Measurements from ENCODE around the gene GRXCR2.
"Not testable (repeated sequence)": the region's sequence is repeated elsewhere in the genome, so short reads cannot be mapped to it uniquely, and the experiment has no call there.

Gene GRXCR2

GRCh38 chr5:145912019-145912418, 39.2 kb upstream of the GRXCR2 start:
- Histone ChIP-seq H3K27ac (ENCODE audit: low read depth, low read length) (no peak overlapping the region), H3K4me1 (ENCODE audit: control insufficient read depth, insufficient read depth, low read length, unreplicated experiment) (peaks cover 1% of the 10 kb centered on the region), H3K4me3 (ENCODE audit: low read depth, low read length) (no peak overlapping the region), H3K27me3 (ENCODE audit: insufficient read depth, low read length) (0 out of 2 replicates have a peak, but pooled peaks cover 6% of the 10 kb centered on the region), H2AFZ (ENCODE audit: low read length, unreplicated experiment) (no peak overlapping the region), H3K79me2 (ENCODE audit: control insufficient read depth, insufficient read depth, low read length, unreplicated experiment) (no peaks in the 10 kb centered on the region), H3K36me3 (ENCODE audit: insufficient read depth, low read length) (no peaks in the 10 kb centered on the region)

- no peak overlapping the region for H3K27ac ChIP-seq (ENCODE audit: low read depth, low read length)
- H3K27me3 ChIP-seq (ENCODE audit: insufficient read depth, low read length), result 0 out of 2 replicates have a peak, but pooled peaks cover 6% of the 10 kb centered on the region
- no peaks in the 10 kb centered on the region for H3K79me2 ChIP-seq (ENCODE audit: control insufficient read depth, insufficient read depth, low read length, unreplicated experiment)
- no peak overlapping the region for H2AFZ ChIP-seq (ENCODE audit: low read length, unreplicated experiment)
- H3K4me3 ChIP-seq (ENCODE audit: low read depth, low read length), result no peak overlapping the region
- H3K36me3 ChIP-seq (ENCODE audit: insufficient read depth, low read length), result no peaks in the 10 kb centered on the region
- no peaks in the 10 kb centered on the region for H3K4me1 ChIP-seq (ENCODE audit: control insufficient read depth, insufficient read depth, low read length, unreplicated experiment)
Observed at GRCh38 chr5:145911164-145911563, 38.4 kb upstream of the GRXCR2 start.

GRCh38 chr5:145908206-145908960, 35.6 kb upstream of the GRXCR2 start:
- no peak overlapping the region for H3K4me3 ChIP-seq (ENCODE audit: low read depth, low read length)
- H3K79me2 ChIP-seq (ENCODE audit: control insufficient read depth, insufficient read depth, low read length, unreplicated experiment), result no peaks in the 10 kb centered on the region
- no peaks in the 10 kb centered on the region for H3K36me3 ChIP-seq (ENCODE audit: insufficient read depth, low read length)

GRCh38 chr5:145906401-145906800, 33.6 kb upstream of the GRXCR2 start:
- H3K79me2 ChIP-seq (ENCODE audit: control insufficient read depth, insufficient read depth, low read length, unreplicated experiment), result no peaks in the 10 kb centered on the region
- no peak overlapping the region for H2AFZ ChIP-seq (ENCODE audit: low read length, unreplicated experiment)
- no peak overlapping the region for H3K4me3 ChIP-seq (ENCODE audit: low read depth, low read length)
- H3K27me3 ChIP-seq (ENCODE audit: insufficient read depth, low read length), result 0 out of 2 replicates have a peak, but pooled peaks cover 6% of the 10 kb centered on the region
- no peak overlapping the region for H3K27ac ChIP-seq (ENCODE audit: low read depth, low read length)
- H3K36me3 ChIP-seq (ENCODE audit: insufficient read depth, low read length), result no peaks in the 10 kb centered on the region
- no peaks in the 10 kb centered on the region for H3K4me1 ChIP-seq (ENCODE audit: control insufficient read depth, insufficient read depth, low read length, unreplicated experiment)

More at GRCh38 chr5:145908206-145908960, 35.6 kb upstream of the GRXCR2 start:
- H2AFZ ChIP-seq (ENCODE audit: low read length, unreplicated experiment), result no peak overlapping the region
- H3K27ac ChIP-seq (ENCODE audit: low read depth, low read length), result no peak overlapping the region
- H3K27me3 ChIP-seq (ENCODE audit: insufficient read depth, low read length), result 0 out of 2 replicates have a peak, but pooled peaks cover 6% of the 10 kb centered on the region
- no peaks in the 10 kb centered on the region for H3K4me1 ChIP-seq (ENCODE audit: control insufficient read depth, insufficient read depth, low read length, unreplicated experiment)

GRCh38 chr5:145904743-145905142, 31.9 kb upstream of the GRXCR2 start:
- H2AFZ ChIP-seq (ENCODE audit: low read length, unreplicated experiment), result no peak overlapping the region
- no peaks in the 10 kb centered on the region for H3K79me2 ChIP-seq (ENCODE audit: control insufficient read depth, insufficient read depth, low read length, unreplicated experiment)
- no peak overlapping the region for H3K4me3 ChIP-seq (ENCODE audit: low read depth, low read length)
- H3K4me1 ChIP-seq (ENCODE audit: control insufficient read depth, insufficient read depth, low read length, unreplicated experiment), result no peaks in the 10 kb centered on the region
- no peaks in the 10 kb centered on the region for H3K36me3 ChIP-seq (ENCODE audit: insufficient read depth, low read length)
- 0 out of 2 replicates have a peak, but pooled peaks cover 6% of the 10 kb centered on the region for H3K27me3 ChIP-seq (ENCODE audit: insufficient read depth, low read length)
- no peak overlapping the region for H3K27ac ChIP-seq (ENCODE audit: low read depth, low read length)

- Histone ChIP-seq H3K4me3 (ENCODE audit: low read depth, low read length) (no peak overlapping the region), H3K36me3 (ENCODE audit: insufficient read depth, low read length) (no peaks in the 10 kb centered on the region), H2AFZ (ENCODE audit: low read length, unreplicated experiment) (no peak overlapping the region), H3K4me1 (ENCODE audit: control insufficient read depth, insufficient read depth, low read length, unreplicated experiment) (no peaks in the 10 kb centered on the region), H3K27ac (ENCODE audit: low read depth, low read length) (no peak overlapping the region), H3K79me2 (ENCODE audit: control insufficient read depth, insufficient read depth, low read length, unreplicated experiment) (no peaks in the 10 kb centered on the region), H3K27me3 (ENCODE audit: insufficient read depth, low read length) (0 out of 2 replicates have a peak, but pooled peaks cover 4% of the 10 kb centered on the region)
Observed at GRCh38 chr5:145903867-145904266, 31.1 kb upstream of the GRXCR2 start.

GRCh38 chr5:145903113-145903512, 30.3 kb upstream of the GRXCR2 start:
- no peaks in the 10 kb centered on the region for H3K36me3 ChIP-seq (ENCODE audit: insufficient read depth, low read length)
- no peak overlapping the region for H2AFZ ChIP-seq (ENCODE audit: low read length, unreplicated experiment)
- H3K27me3 ChIP-seq (ENCODE audit: insufficient read depth, low read length), result 0 out of 2 replicates have a peak, but pooled peaks cover 2% of the 10 kb centered on the region
- no peak overlapping the region for H3K27ac ChIP-seq (ENCODE audit: low read depth, low read length)
- H3K4me1 ChIP-seq (ENCODE audit: control insufficient read depth, insufficient read depth, low read length, unreplicated experiment), result no peaks in the 10 kb centered on the region
- no peak overlapping the region for H3K4me3 ChIP-seq (ENCODE audit: low read depth, low read length)
- H3K79me2 ChIP-seq (ENCODE audit: control insufficient read depth, insufficient read depth, low read length, unreplicated experiment), result no peaks in the 10 kb centered on the region

- H3K4me1 ChIP-seq (ENCODE audit: control insufficient read depth, insufficient read depth, low read length, unreplicated experiment), result no peaks in the 10 kb centered on the region
- no peaks in the 10 kb centered on the region for H3K36me3 ChIP-seq (ENCODE audit: insufficient read depth, low read length)
- no peaks in the 10 kb centered on the region for H3K79me2 ChIP-seq (ENCODE audit: control insufficient read depth, insufficient read depth, low read length, unreplicated experiment)
- H3K27me3 ChIP-seq (ENCODE audit: insufficient read depth, low read length), result no peaks in the 10 kb centered on the region
- H3K27ac ChIP-seq (ENCODE audit: low read depth, low read length), result no peak overlapping the region
- H2AFZ ChIP-seq (ENCODE audit: low read length, unreplicated experiment), result no peak overlapping the region
- no peak overlapping the region for H3K4me3 ChIP-seq (ENCODE audit: low read depth, low read length)
Observed at GRCh38 chr5:145902421-145902820, 29.6 kb upstream of the GRXCR2 start.

GRCh38 chr5:145898171-145898570, 25.4 kb upstream of the GRXCR2 start:
- Histone ChIP-seq H3K4me1 (ENCODE audit: control insufficient read depth, insufficient read depth, low read length, unreplicated experiment) (no peaks in the 10 kb centered on the region), H3K27ac (ENCODE audit: low read depth, low read length) (no peak overlapping the region), H2AFZ (ENCODE audit: low read length, unreplicated experiment) (no peak overlapping the region), H3K27me3 (ENCODE audit: insufficient read depth, low read length) (no peaks in the 10 kb centered on the region), H3K4me3 (ENCODE audit: low read depth, low read length) (no peak overlapping the region), H3K36me3 (ENCODE audit: insufficient read depth, low read length) (no peaks in the 10 kb centered on the region), H3K79me2 (ENCODE audit: control insufficient read depth, insufficient read depth, low read length, unreplicated experiment) (no peaks in the 10 kb centered on the region)

- not testable (repeated sequence) for H3K27me3 ChIP-seq (ENCODE audit: insufficient read depth, low read length); H3K36me3 ChIP-seq (ENCODE audit: insufficient read depth, low read length); H3K27ac ChIP-seq (ENCODE audit: low read depth, low read length); H2AFZ ChIP-seq (ENCODE audit: low read length, unreplicated experiment); H3K4me3 ChIP-seq (ENCODE audit: low read depth, low read length); H3K4me1 ChIP-seq (ENCODE audit: control insufficient read depth, insufficient read depth, low read length, unreplicated experiment); H3K79me2 ChIP-seq (ENCODE audit: control insufficient read depth, insufficient read depth, low read length, unreplicated experiment)
Observed at GRCh38 chr5:145891378-145891777, 18.6 kb upstream of the GRXCR2 start.

- Histone ChIP-seq H3K27ac (ENCODE audit: low read depth, low read length) (no peak overlapping the region), H3K4me1 (ENCODE audit: control insufficient read depth, insufficient read depth, low read length, unreplicated experiment) (no peaks in the 10 kb centered on the region), H3K79me2 (ENCODE audit: control insufficient read depth, insufficient read depth, low read length, unreplicated experiment) (no peaks in the 10 kb centered on the region), H3K27me3 (ENCODE audit: insufficient read depth, low read length) (no peaks in the 10 kb centered on the region), H3K36me3 (ENCODE audit: insufficient read depth, low read length) (no peaks in the 10 kb centered on the region), H3K4me3 (ENCODE audit: low read depth, low read length) (no peak overlapping the region), H2AFZ (ENCODE audit: low read length, unreplicated experiment) (no peak overlapping the region)
Observed at GRCh38 chr5:145889611-145890010, 16.8 kb upstream of the GRXCR2 start.
